WTC11 (cell line): ENCODE measurements around the gene RAB1B. TPM values are rescaled to one million over a fixed set of nuclear protein-coding genes. Genes with fewer than 3 reads are reported as not detected.

ENCODE experiments used
- ATAC-seq: fragments of 200-7000 bp; cut with Tn5 transposase; 2 replicates; pipeline ENCODE4 v1.10.0; 2021; ENCODE audit warnings: mild to moderate bottlenecking, moderate library complexity
- CTCF ChIA-PET: fragments of 300-600 bp; sonication (Branson Sonifier 250); formaldehyde crosslinking; loops from one replicate; lab custom pipeline; 2021; ENCODE audit warnings: antibody characterized with exemption; lab: Charles Lee
- POLR2A ChIA-PET: fragments of 350-600 bp; sonication (Branson Sonifier 250); formaldehyde crosslinking; loops from one replicate; lab custom pipeline; 2021; ENCODE audit warnings: antibody characterized with exemption; lab: Charles Lee
- DNase-seq: peaks from one replicate; pipeline ENCODE4 v3.0.0; 2021; ENCODE audit warnings: low spot score
- H3K27ac Mint-ChIP-seq: 2 replicates; pipeline ENCODE4 v1.8.0; 2021; ENCODE audit warnings: mixed read lengths
- H3K27me3 Mint-ChIP-seq: 2 replicates; pipeline ENCODE4 v1.8.0; 2021; ENCODE audit warnings: low read depth, mild to moderate bottlenecking, moderate library complexity, mixed read lengths
- H3K36me3 Mint-ChIP-seq: 2 replicates; pipeline ENCODE4 v1.8.0; 2021; ENCODE audit warnings: mixed read lengths
- H3K4me1 Mint-ChIP-seq: 2 replicates; pipeline ENCODE4 v1.8.0; 2022; ENCODE audit warnings: mixed read lengths
- H3K4me3 Mint-ChIP-seq: 2 replicates; pipeline ENCODE4 v1.8.0; 2021; ENCODE audit warnings: mild to moderate bottlenecking, moderate library complexity, mixed read lengths
- H3K9me3 Mint-ChIP-seq: 2 replicates; pipeline ENCODE4 v1.8.0; 2021; ENCODE audit warnings: mixed read lengths
- E2F5 ChIP-seq: sonication (generic); formaldehyde crosslinking; IDR thresholded peaks from 2 replicates; pipeline ENCODE4 v1.8.1; 2022; ENCODE audit warnings: mild to moderate bottlenecking, moderate library complexity, missing genetic modification reagents
- EMX1 ChIP-seq: fragments of 250-450 bp; sonication (Bioruptor Pico); IDR thresholded peaks from 2 replicates; pipeline ENCODE4 v1.8.0; 2021; ENCODE audit warnings: mild to moderate bottlenecking
- FOXJ3 ChIP-seq: sonication (generic); formaldehyde crosslinking; IDR thresholded peaks from 2 replicates; pipeline ENCODE4 v1.9.0; 2021; ENCODE audit warnings: missing genetic modification reagents, mild to moderate bottlenecking, borderline replicate concordance
- GTF2I ChIP-seq: fragments of 250-450 bp; sonication (Bioruptor Pico); conservative IDR thresholded peaks from 2 replicates; pipeline ENCODE4 v1.4.0; 2021; ENCODE audit warnings: mild to moderate bottlenecking
- IRF1 ChIP-seq: sonication (generic); formaldehyde crosslinking; IDR thresholded peaks from 2 replicates; pipeline ENCODE4 v1.8.0; 2023; ENCODE audit warnings: missing genetic modification reagents
- NR3C1 ChIP-seq: sonication (generic); formaldehyde crosslinking; conservative IDR thresholded peaks from 2 replicates; pipeline ENCODE4 v1.8.1; 2023; ENCODE audit warnings: low read depth, mild to moderate bottlenecking, missing genetic modification reagents
- SMAD3 ChIP-seq: sonication (generic); formaldehyde crosslinking; IDR thresholded peaks from 2 replicates; pipeline ENCODE4 v1.8.0; 2022; ENCODE audit warnings: missing genetic modification reagents, mild to moderate bottlenecking, borderline replicate concordance
- SMAD4 ChIP-seq: sonication (generic); formaldehyde crosslinking; IDR thresholded peaks from 2 replicates; pipeline ENCODE4 v1.8.0; 2022; ENCODE audit warnings: mild to moderate bottlenecking, missing genetic modification reagents
- SOX15 ChIP-seq: fragments of 250-450 bp; sonication (Bioruptor Pico); IDR thresholded peaks from 2 replicates; pipeline ENCODE4 v1.9.0; 2021; ENCODE audit warnings: mild to moderate bottlenecking
- ZBTB21 ChIP-seq: sonication (generic); formaldehyde crosslinking; IDR thresholded peaks from 2 replicates; pipeline ENCODE4 v1.8.1; 2023; ENCODE audit warnings: mild to moderate bottlenecking, missing genetic modification reagents, borderline replicate concordance
- ZBTB43 ChIP-seq: sonication (generic); formaldehyde crosslinking; IDR thresholded peaks from 2 replicates; pipeline ENCODE4 v1.8.1; 2023; ENCODE audit warnings: mild to moderate bottlenecking, missing genetic modification reagents
- ZNF121 ChIP-seq: sonication (generic); formaldehyde crosslinking; IDR thresholded peaks from 2 replicates; pipeline ENCODE4 v1.8.0; 2023; ENCODE audit warnings: missing genetic modification reagents
- ZNF263 ChIP-seq: sonication (generic); formaldehyde crosslinking; IDR thresholded peaks from 2 replicates; pipeline ENCODE4 v1.8.1; 2022; ENCODE audit warnings: low read depth, mild to moderate bottlenecking, moderate library complexity, missing genetic modification reagents
- ZNF416 ChIP-seq: fragments of 250-450 bp; sonication (Bioruptor Pico); IDR thresholded peaks from 2 replicates; pipeline ENCODE4 v1.9.0; 2021; ENCODE audit warnings: mild to moderate bottlenecking, inconsistent platforms
- total RNA-seq: library from RNA; stranded (reverse); gene quantifications from 3 replicates; pipeline ENCODE4 v1.2.3, GENCODE V29; 2021
- TF ChIP-seq, protein P1 (sequence below): sonication (generic); formaldehyde crosslinking; IDR thresholded peaks from 2 replicates; pipeline ENCODE4 v1.8.0; 2022; ENCODE audit warnings: missing genetic modification reagents
- TF ChIP-seq, protein P2 (sequence below): fragments of 200-600 bp; IDR thresholded peaks from 2 replicates; pipeline ENCODE4 v1.8.0; 2022; ENCODE audit warnings: antibody characterized with exemption

RAB1B gene
- total RNA-seq, 1 experiment from 2014 or later: 125 TPM

GRCh38 chr11:66264383-66264782, 4.1 kb upstream of the RAB1B start:
- H3K36me3 Mint-ChIP-seq: peaks cover 35% of the 10 kb centered on the region
- TF ChIP-seq FOXJ3 (CRISPR knock-in tag) (no peak), SOX15 (no peak), ZBTB43 (CRISPR knock-in tag) (no peak)
- TF ChIP-seq, all 79 proteins: peak for 0
- peaks cover 8% of the 10 kb centered on the region for H3K4me1 Mint-ChIP-seq
- CTCF ChIA-PET: interaction anchor here (0.5 to 1.8 kb wide), 13 partner anchors 11 to 94 kb away, joined by 3 to 13 read pairs (median 4); partner anchors contain the start of genes RIN1 and YIF1A
- H3K9me3 Mint-ChIP-seq: no peaks in the 10 kb centered on the region
- ATAC-seq: no peak
- no peak for DNase-seq
- H3K27ac Mint-ChIP-seq: peak overlapping the region; percentile 63
- POLR2A ChIA-PET: interaction anchor here (0.6 to 1.1 kb wide), 2 partner anchors 25 to 35 kb away, joined by 3 read pairs; partner anchors contain the start of gene YIF1A
- H3K4me3 Mint-ChIP-seq: no peak overlapping the region
- H3K27me3 Mint-ChIP-seq: no peaks in the 10 kb centered on the region; the same call in 1 of the 2 replicates

DNA sequence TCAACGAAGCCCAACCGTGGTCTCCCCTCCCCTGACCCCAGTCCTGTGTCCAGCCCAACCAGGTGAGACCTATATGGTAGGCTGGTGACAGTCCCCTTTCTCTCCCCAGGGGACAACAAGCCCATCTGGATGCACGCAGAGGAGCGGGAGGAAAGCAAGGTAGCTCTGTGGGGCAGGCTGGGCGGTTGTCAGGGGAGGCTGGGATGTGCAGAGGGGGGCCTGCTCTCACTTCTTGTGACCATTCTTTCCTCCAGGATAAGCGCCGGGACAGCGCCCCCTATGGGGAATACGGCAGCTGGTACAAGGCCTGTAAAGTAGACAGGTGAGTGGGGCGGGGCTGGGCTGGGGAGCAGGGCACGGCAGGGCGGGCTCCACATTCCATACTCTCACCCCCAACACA, 3.5 kb upstream of the RAB1B start:
- peak; percentile 90 for DNase-seq
- Mint-ChIP-seq H3K27me3 (no peaks in the 10 kb centered on the region; the same call in 1 of the 2 replicates), H3K9me3 (no peaks in the 10 kb centered on the region), H3K4me1 (peaks cover 12% of the 10 kb centered on the region), H3K36me3 (peaks cover 30% of the 10 kb centered on the region), H3K4me3 (no peak overlapping the region)
- ATAC-seq: peak; percentile 5
- no peak for TF ChIP-seq SMAD3 (CRISPR knock-in tag)
- TF ChIP-seq, protein P1, sequence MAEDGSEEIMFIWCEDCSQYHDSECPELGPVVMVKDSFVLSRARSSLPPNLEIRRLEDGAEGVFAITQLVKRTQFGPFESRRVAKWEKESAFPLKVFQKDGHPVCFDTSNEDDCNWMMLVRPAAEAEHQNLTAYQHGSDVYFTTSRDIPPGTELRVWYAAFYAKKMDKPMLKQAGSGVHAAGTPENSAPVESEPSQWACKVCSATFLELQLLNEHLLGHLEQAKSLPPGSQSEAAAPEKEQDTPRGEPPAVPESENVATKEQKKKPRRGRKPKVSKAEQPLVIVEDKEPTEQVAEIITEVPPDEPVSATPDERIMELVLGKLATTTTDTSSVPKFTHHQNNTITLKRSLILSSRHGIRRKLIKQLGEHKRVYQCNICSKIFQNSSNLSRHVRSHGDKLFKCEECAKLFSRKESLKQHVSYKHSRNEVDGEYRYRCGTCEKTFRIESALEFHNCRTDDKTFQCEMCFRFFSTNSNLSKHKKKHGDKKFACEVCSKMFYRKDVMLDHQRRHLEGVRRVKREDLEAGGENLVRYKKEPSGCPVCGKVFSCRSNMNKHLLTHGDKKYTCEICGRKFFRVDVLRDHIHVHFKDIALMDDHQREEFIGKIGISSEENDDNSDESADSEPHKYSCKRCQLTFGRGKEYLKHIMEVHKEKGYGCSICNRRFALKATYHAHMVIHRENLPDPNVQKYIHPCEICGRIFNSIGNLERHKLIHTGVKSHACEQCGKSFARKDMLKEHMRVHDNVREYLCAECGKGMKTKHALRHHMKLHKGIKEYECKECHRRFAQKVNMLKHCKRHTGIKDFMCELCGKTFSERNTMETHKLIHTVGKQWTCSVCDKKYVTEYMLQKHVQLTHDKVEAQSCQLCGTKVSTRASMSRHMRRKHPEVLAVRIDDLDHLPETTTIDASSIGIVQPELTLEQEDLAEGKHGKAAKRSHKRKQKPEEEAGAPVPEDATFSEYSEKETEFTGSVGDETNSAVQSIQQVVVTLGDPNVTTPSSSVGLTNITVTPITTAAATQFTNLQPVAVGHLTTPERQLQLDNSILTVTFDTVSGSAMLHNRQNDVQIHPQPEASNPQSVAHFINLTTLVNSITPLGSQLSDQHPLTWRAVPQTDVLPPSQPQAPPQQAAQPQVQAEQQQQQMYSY (CRISPR knock-in tag): no peak
- TF ChIP-seq, protein P2, sequence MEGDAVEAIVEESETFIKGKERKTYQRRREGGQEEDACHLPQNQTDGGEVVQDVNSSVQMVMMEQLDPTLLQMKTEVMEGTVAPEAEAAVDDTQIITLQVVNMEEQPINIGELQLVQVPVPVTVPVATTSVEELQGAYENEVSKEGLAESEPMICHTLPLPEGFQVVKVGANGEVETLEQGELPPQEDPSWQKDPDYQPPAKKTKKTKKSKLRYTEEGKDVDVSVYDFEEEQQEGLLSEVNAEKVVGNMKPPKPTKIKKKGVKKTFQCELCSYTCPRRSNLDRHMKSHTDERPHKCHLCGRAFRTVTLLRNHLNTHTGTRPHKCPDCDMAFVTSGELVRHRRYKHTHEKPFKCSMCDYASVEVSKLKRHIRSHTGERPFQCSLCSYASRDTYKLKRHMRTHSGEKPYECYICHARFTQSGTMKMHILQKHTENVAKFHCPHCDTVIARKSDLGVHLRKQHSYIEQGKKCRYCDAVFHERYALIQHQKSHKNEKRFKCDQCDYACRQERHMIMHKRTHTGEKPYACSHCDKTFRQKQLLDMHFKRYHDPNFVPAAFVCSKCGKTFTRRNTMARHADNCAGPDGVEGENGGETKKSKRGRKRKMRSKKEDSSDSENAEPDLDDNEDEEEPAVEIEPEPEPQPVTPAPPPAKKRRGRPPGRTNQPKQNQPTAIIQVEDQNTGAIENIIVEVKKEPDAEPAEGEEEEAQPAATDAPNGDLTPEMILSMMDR: peak; percentile 84
- TF ChIP-seq GTF2I (CRISPR knock-in tag): no peak
- TF ChIP-seq, all 79 proteins: peak for 1
- peak overlapping the region; percentile 63 for H3K27ac Mint-ChIP-seq
- CTCF ChIA-PET: interaction anchor here (0.5 to 1.8 kb wide), 14 partner anchors 11 to 94 kb away, joined by 3 to 13 read pairs (median 4); partner anchors contain the start of genes RIN1 and YIF1A
- POLR2A ChIA-PET: interaction anchor here (0.6 kb wide), 1 partner anchor 35 kb away, joined by 3 read pairs; no protein-coding TSS in a partner anchor

- no peaks in the 10 kb centered on the region; the same call in 1 of the 2 replicates for H3K27me3 Mint-ChIP-seq
- H3K9me3 Mint-ChIP-seq: no peaks in the 10 kb centered on the region
- peaks cover 29% of the 10 kb centered on the region; the same call in 1 of the 2 replicates for H3K36me3 Mint-ChIP-seq
- TF ChIP-seq, protein P1 (CRISPR knock-in tag): no peak
- TF ChIP-seq ZNF263 (no peak), EMX1 (CRISPR knock-in tag) (no peak), IRF1 (no peak), ZNF416 (CRISPR knock-in tag) (no peak), E2F5 (CRISPR knock-in tag) (no peak), SMAD4 (CRISPR knock-in tag) (no peak), ZNF121 (CRISPR knock-in tag) (no peak), NR3C1 (CRISPR knock-in tag) (no peak), ZBTB21 (no peak)
- no peak overlapping the region for H3K27ac Mint-ChIP-seq
- CTCF ChIA-PET: interaction anchor here (0.7 to 4.0 kb wide), 15 partner anchors 12 to 70 kb away, joined by 3 to 33 read pairs (median 5); partner anchors contain the start of genes RIN1 and YIF1A
- no peak overlapping the region for H3K4me3 Mint-ChIP-seq
- POLR2A ChIA-PET: interaction anchor here (0.6 kb wide), 1 partner anchor 43 kb away, joined by 4 read pairs; no protein-coding TSS in a partner anchor
- DNase-seq (no peak), ATAC-seq (no peak)
- peaks cover 12% of the 10 kb centered on the region for H3K4me1 Mint-ChIP-seq
These were observed 2.7 kb upstream of the RAB1B start for GRCh38 chr11:66265531-66266377.
